Measurements from ENCODE around the gene DRAXIN.

GRCh38 chr1:11673089-11673769 lies 18.3 kb upstream of the DRAXIN start:
- TF ChIP-seq POLR2AphosphoS5 (IDR thresholded peaks at IDR 0.05; ENCODE audit: borderline replicate concordance, low read depth, low read length) (no peak), EZH2 (IDR thresholded peaks at IDR 0.05) (no peak)

Data from SK-N-MC (cell line).